IMR-90 (cell line): ENCODE data around the gene UXS1. TPM values are rescaled to one million over a fixed set of nuclear protein-coding genes. Genes with fewer than 3 reads are reported as not detected.

ENCODE experiments used
- ATAC-seq: fragments of 200-7000 bp; cut with Tn5 transposase; 2 replicates; pipeline ENCODE4 v1.9.1; 2020; ENCODE audit warnings: low read depth, mild to moderate bottlenecking, moderate library complexity
- BruUV-seq: library from RNA; stranded (reverse); fragments of 400-500 nt; replicated peaks from 2 replicates; lab custom pipeline; 2021; lab: Mats Ljungman, UMichigan
- CTCF ChIA-PET: fragments of 300-600 bp; formaldehyde crosslinking; extraction: SDS; loops from one replicate; lab custom pipeline; 2021; ENCODE audit warnings: antibody characterized with exemption; lab: Yijun Ruan, JAX
- POLR2A ChIA-PET: fragments of 300-600 bp; sonication (Branson Sonifier 250); formaldehyde crosslinking; loops from one replicate; lab custom pipeline; 2022; ENCODE audit warnings: antibody characterized with exemption; ENCODE audit not compliant: unreplicated experiment; lab: Charles Lee
- DNase-seq: peaks from one replicate; pipeline ENCODE4 v3.0.0; 2013
- H2AFZ ChIP-seq: replicated peaks from 2 replicates; pipeline ENCODE3; 2013; ENCODE audit warnings: low read length, mild to moderate bottlenecking; ENCODE audit not compliant: poor library complexity
- H2AK5ac ChIP-seq: 2 replicates; pipeline ENCODE4 v1.6.1; 2013; ENCODE audit warnings: low read depth, low read length, inconsistent platforms
- H2AK9ac ChIP-seq: replicated peaks from 2 replicates; pipeline ENCODE3; 2013; ENCODE audit warnings: mild to moderate bottlenecking, low read depth, low read length, moderate library complexity; ENCODE audit not compliant: poor library complexity
- H2BK120ac ChIP-seq: 2 replicates; pipeline ENCODE4 v1.6.1; 2013; ENCODE audit warnings: low read depth, low read length, inconsistent platforms
- H2BK15ac ChIP-seq: 3 replicates; pipeline ENCODE4 v1.6.1; 2013; ENCODE audit warnings: low read depth, low read length, inconsistent platforms
- H2BK20ac ChIP-seq: 2 replicates; pipeline ENCODE4 v1.6.1; 2013; ENCODE audit warnings: low read depth, mild to moderate bottlenecking, inconsistent platforms, low read length, moderate library complexity
- H2BK5ac ChIP-seq: 2 replicates; pipeline ENCODE4 v1.6.1; 2013; ENCODE audit warnings: mild to moderate bottlenecking, low read depth, low read length, inconsistent platforms; ENCODE audit not compliant: poor library complexity, severe bottlenecking
- H3K14ac ChIP-seq: replicated peaks from 2 replicates; pipeline ENCODE4 v1.6.1; 2013; ENCODE audit warnings: low read depth, low read length, inconsistent platforms
- H3K18ac ChIP-seq: 2 replicates; pipeline ENCODE4 v1.6.1; 2013; ENCODE audit warnings: low read depth, low read length, control low read depth
- H3K23ac ChIP-seq: 2 replicates; pipeline ENCODE4 v1.6.1; 2013; ENCODE audit warnings: low read depth, low read length, inconsistent platforms
- H3K27ac ChIP-seq: 2 replicates; pipeline ENCODE4 v1.5.1; 2013; ENCODE audit warnings: mild to moderate bottlenecking, control low read depth, low read length; ENCODE audit not compliant: insufficient read depth
- H3K27me3 ChIP-seq: 2 replicates; pipeline ENCODE4 v1.6.1; 2013; ENCODE audit warnings: low read length; ENCODE audit not compliant: control insufficient read depth, insufficient read depth
- H3K36me3 ChIP-seq: 2 replicates; pipeline ENCODE4 v1.6.1; 2013; ENCODE audit warnings: low read length, mixed read lengths; ENCODE audit not compliant: control insufficient read depth, insufficient read depth
- H3K4ac ChIP-seq: 2 replicates; pipeline ENCODE4 v1.6.1; 2013; ENCODE audit warnings: low read depth, low read length, inconsistent platforms
- H3K4me1 ChIP-seq: 2 replicates; pipeline ENCODE4 v1.6.1; 2013; ENCODE audit warnings: low read length, mixed read lengths; ENCODE audit not compliant: control insufficient read depth, insufficient read depth
- H3K4me2 ChIP-seq: 2 replicates; pipeline ENCODE4 v1.6.1; 2013; ENCODE audit warnings: low read depth, mild to moderate bottlenecking, control low read depth, low read length, moderate library complexity
- H3K4me3 ChIP-seq: 2 replicates; pipeline ENCODE4 v1.5.1; 2013; ENCODE audit warnings: low read depth, mild to moderate bottlenecking, control low read depth, low read length, moderate library complexity; ENCODE audit not compliant: insufficient read depth
- H3K56ac ChIP-seq: 2 replicates; pipeline ENCODE4 v1.6.1; 2013; ENCODE audit warnings: low read length, inconsistent platforms; ENCODE audit not compliant: insufficient read depth; ENCODE audit errors: extremely low read depth
- H3K79me1 ChIP-seq, 2 experiments: 2 replicates each; pipeline ENCODE4 v1.6.1; 2013; ENCODE audit warnings: low read length in 2 of 2, inconsistent platforms in 1 of 2, low read depth in 1 of 2
- H3K9ac ChIP-seq: 2 replicates; pipeline ENCODE4 v1.6.1; 2013; ENCODE audit warnings: low read depth, low read length, control low read depth
- H3K9me1 ChIP-seq: 2 replicates; pipeline ENCODE4 v1.6.1; 2013; ENCODE audit warnings: low read length, inconsistent platforms; ENCODE audit not compliant: insufficient read depth
- H3K9me3 ChIP-seq: 2 replicates; pipeline ENCODE4 v1.6.1; 2013; ENCODE audit warnings: low read length; ENCODE audit not compliant: control insufficient read depth, insufficient read depth
- H4K20me1 ChIP-seq: 2 replicates; pipeline ENCODE4 v1.6.1; 2013; ENCODE audit warnings: low read length, inconsistent platforms; ENCODE audit not compliant: insufficient read depth
- H4K5ac ChIP-seq: 2 replicates; pipeline ENCODE4 v1.6.1; 2013; ENCODE audit warnings: mild to moderate bottlenecking, low read depth, low read length, control low read depth
- H4K8ac ChIP-seq, 2 experiments: 2 replicates each; pipeline ENCODE4 v1.6.1; 2013; ENCODE audit warnings: low read depth in 2 of 2, low read length in 2 of 2, control low read depth in 1 of 2, inconsistent platforms in 1 of 2
- H4K91ac ChIP-seq: 2 replicates; pipeline ENCODE4 v1.6.1; 2013; ENCODE audit warnings: low read depth, low read length, inconsistent platforms; ENCODE audit not compliant: insufficient read depth
- BHLHE40 ChIP-seq: fragments of 150-350 bp; IDR thresholded peaks from 2 replicates; pipeline ENCODE4 v1.6.1; 2016; ENCODE audit warnings: mild to moderate bottlenecking, low read depth, low read length
- CEBPB ChIP-seq: IDR thresholded peaks from 2 replicates; pipeline ENCODE4 v1.6.1; 2012; ENCODE audit warnings: low read depth, low read length, improper control_type of control experiment
- CHD1 ChIP-seq: IDR thresholded peaks from 2 replicates; pipeline ENCODE4 v1.6.1; 2012; ENCODE audit warnings: low read depth, low read length, improper control_type of control experiment
- FOS ChIP-seq: fragments of 150-350 bp; IDR thresholded peaks from 2 replicates; pipeline ENCODE4 v1.6.1; 2016; ENCODE audit warnings: low read depth, low read length
- MXI1 ChIP-seq: IDR thresholded peaks from 2 replicates; pipeline ENCODE4 v1.6.1; 2012; ENCODE audit warnings: low read depth, mild to moderate bottlenecking, low read length, moderate library complexity, borderline replicate concordance
- NFE2L2 ChIP-seq: fragments of 150-350 bp; IDR thresholded peaks from 2 replicates; pipeline ENCODE4 v1.6.1; 2016; ENCODE audit warnings: low read depth, mild to moderate bottlenecking, low read length
- POLR2A ChIP-seq: IDR thresholded peaks from 2 replicates; pipeline ENCODE4 v1.6.1; 2012; ENCODE audit warnings: mild to moderate bottlenecking, low read depth, low read length
- RAD21 ChIP-seq: IDR thresholded peaks from 2 replicates; pipeline ENCODE4 v1.6.1; 2012; ENCODE audit warnings: low read length, improper control_type of control experiment
- RCOR1 ChIP-seq: IDR thresholded peaks from 2 replicates; pipeline ENCODE4 v1.6.1; 2012; ENCODE audit warnings: mild to moderate bottlenecking, low read length, improper control_type of control experiment; ENCODE audit not compliant: insufficient replicate concordance
- RFX5 ChIP-seq: IDR thresholded peaks from 2 replicates; pipeline ENCODE4 v1.8.0; 2012; ENCODE audit warnings: low read depth, mild to moderate bottlenecking, low read length, moderate library complexity
- WGBS, 2 experiments: methylation state at CpG; one replicate each; pipeline versions ENCODE4 v1.1.5 to v1.1.7; 2013; ENCODE audit warnings: missing lambda C conversion rate in 2 of 2; ENCODE audit not compliant: insufficient read length in 1 of 2; ENCODE audit errors: extremely low coverage in 2 of 2; 5-methylcytosine and 5-hydroxymethylcytosine counted together
- dilution Hi-C: fragments of 300-500 bp; cut with HindIII; formaldehyde crosslinking; loops from one replicate; pipeline ENCODE4 v1.14.3; 2018; ENCODE audit warnings: low sequenced_read_pairs; ENCODE audit not compliant: unreplicated experiment
- in situ Hi-C: fragments of 300-500 bp; cut with MboI; formaldehyde crosslinking; loops from 3 replicates; pipeline ENCODE4 v1.14.3; 2019; ENCODE audit warnings: low sequenced_read_pairs, inconsistent platforms, mixed read lengths
- intact Hi-C: fragments of 100-400 bp; cut with micrococcal nuclease; formaldehyde crosslinking; loops from 2 replicates; pipeline ENCODE4 v1.10.0; 2022
- polyA plus RNA-seq, 3 experiments: library from polyadenylated mRNA; depleted of rRNA; stranded (reverse); fragments of >200 nt; gene quantifications; 2 replicates each; pipeline ENCODE4 v1.2.3, GENCODE V29; 2012; ENCODE audit warnings: low replicate concordance in 1 of 3
- total RNA-seq: library from RNA; depleted of rRNA; stranded (reverse); fragments of >200 nt; gene quantifications from 2 replicates; pipeline ENCODE4 v1.2.3, GENCODE V29; 2012
- TF ChIP-seq, protein P1 (sequence below): fragments of 150-350 bp; IDR thresholded peaks from 2 replicates; pipeline ENCODE4 v1.6.1; 2016; ENCODE audit warnings: low read depth, mild to moderate bottlenecking, low read length, moderate library complexity, borderline replicate concordance
- TF ChIP-seq, protein P2 (sequence below): conservative IDR thresholded peaks from 2 replicates; pipeline ENCODE4 v1.5.1; 2012; ENCODE audit warnings: mild to moderate bottlenecking, low read depth, low read length, improper control_type of control experiment
- TF ChIP-seq, protein P3 (sequence below): fragments of 150-350 bp; IDR thresholded peaks from 2 replicates; pipeline ENCODE4 v1.6.1; 2017; ENCODE audit warnings: mild to moderate bottlenecking, antibody characterized with exemption, low read length, low read depth

Gene UXS1
- total and polyA plus RNA-seq, 2 of the 4 experiments (the other 2 are of a cell fraction) = 33.7 to 54.3 TPM

DNA sequence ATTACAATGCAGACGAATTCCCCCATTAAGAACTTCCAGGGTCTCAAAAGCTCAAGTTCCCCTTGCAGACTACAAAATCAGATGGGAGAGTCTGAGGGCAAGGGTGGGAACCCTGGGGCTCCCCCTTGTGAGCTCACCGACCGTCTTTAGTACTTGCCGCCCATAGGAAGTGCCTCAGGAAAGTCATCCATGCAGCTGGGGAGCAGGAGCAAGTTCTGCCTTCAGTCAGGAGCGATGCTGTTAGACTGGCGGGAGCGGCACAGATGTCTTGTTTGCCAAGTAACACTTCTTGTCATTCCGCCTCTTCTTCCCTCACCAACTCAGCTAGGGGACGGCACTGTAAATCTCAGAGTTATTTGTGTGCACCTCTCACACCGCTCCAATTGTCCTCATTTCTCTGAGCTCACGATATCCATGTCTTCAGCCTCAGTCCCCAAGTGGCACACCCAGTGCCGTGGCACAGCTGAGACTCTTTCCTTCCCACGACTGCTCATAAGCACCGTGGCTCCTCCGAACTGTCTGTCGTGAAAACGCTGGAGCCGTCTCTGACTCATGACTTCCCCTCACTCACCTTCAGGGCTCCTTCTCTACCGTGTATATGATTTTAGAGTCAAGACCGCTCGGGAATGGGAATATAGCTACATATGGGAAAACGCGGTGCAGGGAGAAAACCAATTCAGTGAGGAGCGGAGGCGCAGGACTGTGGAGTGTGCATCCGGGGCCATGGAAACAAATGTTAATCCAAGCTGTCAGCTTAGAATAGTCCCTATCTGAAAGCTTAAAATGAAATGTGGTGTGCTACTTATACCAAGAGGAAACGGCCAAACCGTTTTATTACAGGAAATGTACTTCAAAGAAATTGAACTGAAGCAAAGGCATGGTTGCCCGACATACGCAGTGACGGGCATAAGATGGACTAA is 34.0 kb downstream of the UXS1 start (continued):
- TF ChIP-seq RCOR1 = no peak

DNA sequence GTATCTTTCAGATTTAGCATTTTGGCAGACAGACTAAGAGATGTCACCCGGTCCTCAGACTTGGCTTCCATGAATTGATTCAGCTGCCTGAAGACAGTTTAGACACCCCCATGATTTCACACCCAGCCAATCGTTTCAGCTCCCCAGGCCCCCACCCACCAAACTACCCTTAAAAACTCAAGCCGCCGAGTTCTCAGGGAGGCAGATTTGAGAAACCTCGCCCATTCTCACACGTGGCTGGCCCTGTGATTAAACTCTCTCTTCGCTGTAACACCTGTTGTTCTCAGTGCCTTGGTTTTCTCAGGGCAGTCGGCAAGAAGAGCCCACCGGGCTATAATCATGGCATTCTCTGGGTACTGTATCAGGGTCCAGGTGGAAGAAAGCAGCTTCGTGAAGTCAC is 35.2 kb downstream of the UXS1 start:
- peaks cover 6% of the 10 kb centered on the region for H3K9me3 ChIP-seq
- DNase-seq = no peak
- no peak overlapping the region for H3K4ac ChIP-seq
- H3K9ac ChIP-seq = no peak overlapping the region
- no peak overlapping the region for H4K91ac ChIP-seq
- in situ Hi-C loops (no loop called here), intact Hi-C loops (no loop called here), dilution Hi-C loops (no loop called here)
- no peak overlapping the region for H4K5ac ChIP-seq
- H2BK15ac ChIP-seq = no peak overlapping the region
- no peak overlapping the region for H3K56ac ChIP-seq
- H3K36me3 ChIP-seq = peaks cover 23% of the 10 kb centered on the region
- no peak overlapping the region for H3K4me2 ChIP-seq
- no peak overlapping the region for H2AK5ac ChIP-seq
- ATAC-seq = no peak
- no peak overlapping the region for H2BK20ac ChIP-seq
- H2AFZ ChIP-seq = no peak overlapping the region
- H3K9me1 ChIP-seq = no peaks in the 10 kb centered on the region; the same call in 1 of the 2 replicates
- no peaks in the 10 kb centered on the region; a peak in 1 of 4 replicates for H3K79me1 ChIP-seq
- H2BK120ac ChIP-seq = no peak overlapping the region
- no peak overlapping the region for H3K14ac ChIP-seq
- POLR2A ChIA-PET = no interaction called here
- H3K27me3 ChIP-seq = no peaks in the 10 kb centered on the region
- no peaks in the 10 kb centered on the region for H4K20me1 ChIP-seq
- no peak overlapping the region for H3K4me3 ChIP-seq
- no peak overlapping the region for H3K27ac ChIP-seq
- BruUV-seq = no TSS peak
- WGBS, 2 experiments = no CpG with 5 or more reads among the region's 10 CpGs
- no peak overlapping the region for H3K23ac ChIP-seq
- no peak overlapping the region for H3K18ac ChIP-seq
- no peaks in the 10 kb centered on the region for H3K4me1 ChIP-seq
- no peak overlapping the region for H2BK5ac ChIP-seq
- CTCF ChIA-PET = no interaction called here
- H4K8ac ChIP-seq = no peak overlapping the region
- H2AK9ac ChIP-seq = no peak overlapping the region
- TF ChIP-seq NFE2L2 (no peak), RAD21 (no peak), BHLHE40 (no peak), POLR2A (no peak), MXI1 (no peak), CHD1 (no peak), RFX5 (no peak), CEBPB (no peak), FOS (no peak)
- TF ChIP-seq, protein P1, sequence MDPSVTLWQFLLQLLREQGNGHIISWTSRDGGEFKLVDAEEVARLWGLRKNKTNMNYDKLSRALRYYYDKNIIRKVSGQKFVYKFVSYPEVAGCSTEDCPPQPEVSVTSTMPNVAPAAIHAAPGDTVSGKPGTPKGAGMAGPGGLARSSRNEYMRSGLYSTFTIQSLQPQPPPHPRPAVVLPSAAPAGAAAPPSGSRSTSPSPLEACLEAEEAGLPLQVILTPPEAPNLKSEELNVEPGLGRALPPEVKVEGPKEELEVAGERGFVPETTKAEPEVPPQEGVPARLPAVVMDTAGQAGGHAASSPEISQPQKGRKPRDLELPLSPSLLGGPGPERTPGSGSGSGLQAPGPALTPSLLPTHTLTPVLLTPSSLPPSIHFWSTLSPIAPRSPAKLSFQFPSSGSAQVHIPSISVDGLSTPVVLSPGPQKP = no peak
- TF ChIP-seq, protein P2, sequence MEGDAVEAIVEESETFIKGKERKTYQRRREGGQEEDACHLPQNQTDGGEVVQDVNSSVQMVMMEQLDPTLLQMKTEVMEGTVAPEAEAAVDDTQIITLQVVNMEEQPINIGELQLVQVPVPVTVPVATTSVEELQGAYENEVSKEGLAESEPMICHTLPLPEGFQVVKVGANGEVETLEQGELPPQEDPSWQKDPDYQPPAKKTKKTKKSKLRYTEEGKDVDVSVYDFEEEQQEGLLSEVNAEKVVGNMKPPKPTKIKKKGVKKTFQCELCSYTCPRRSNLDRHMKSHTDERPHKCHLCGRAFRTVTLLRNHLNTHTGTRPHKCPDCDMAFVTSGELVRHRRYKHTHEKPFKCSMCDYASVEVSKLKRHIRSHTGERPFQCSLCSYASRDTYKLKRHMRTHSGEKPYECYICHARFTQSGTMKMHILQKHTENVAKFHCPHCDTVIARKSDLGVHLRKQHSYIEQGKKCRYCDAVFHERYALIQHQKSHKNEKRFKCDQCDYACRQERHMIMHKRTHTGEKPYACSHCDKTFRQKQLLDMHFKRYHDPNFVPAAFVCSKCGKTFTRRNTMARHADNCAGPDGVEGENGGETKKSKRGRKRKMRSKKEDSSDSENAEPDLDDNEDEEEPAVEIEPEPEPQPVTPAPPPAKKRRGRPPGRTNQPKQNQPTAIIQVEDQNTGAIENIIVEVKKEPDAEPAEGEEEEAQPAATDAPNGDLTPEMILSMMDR = no peak
- TF ChIP-seq, protein P3, sequence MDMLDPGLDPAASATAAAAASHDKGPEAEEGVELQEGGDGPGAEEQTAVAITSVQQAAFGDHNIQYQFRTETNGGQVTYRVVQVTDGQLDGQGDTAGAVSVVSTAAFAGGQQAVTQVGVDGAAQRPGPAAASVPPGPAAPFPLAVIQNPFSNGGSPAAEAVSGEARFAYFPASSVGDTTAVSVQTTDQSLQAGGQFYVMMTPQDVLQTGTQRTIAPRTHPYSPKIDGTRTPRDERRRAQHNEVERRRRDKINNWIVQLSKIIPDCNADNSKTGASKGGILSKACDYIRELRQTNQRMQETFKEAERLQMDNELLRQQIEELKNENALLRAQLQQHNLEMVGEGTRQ = no peak
